ENCODE results near the gene UEVLD. TPM values are rescaled to one million over a fixed set of nuclear protein-coding genes. Genes with fewer than 3 reads are reported as not detected.

Gene UEVLD
- 10.1 TPM for total RNA-seq
- polyA plus RNA-seq, result 8.5 TPM
- long read RNA-seq, donor 1, result 0 reads
- long read RNA-seq, donor 2, result 0 reads
- long read RNA-seq, donor 3, full-length matches to known transcripts, result 4 of 9 reads
- long read RNA-seq, donor 3, partial matches to known transcripts, result 5 of 9 reads
- long read RNA-seq, donor 3, other reads (novel, unspliced or antisense), result 0 of 9 reads
- long read RNA-seq, donor 4, full-length matches to known transcripts, result 3 of 3 reads
- long read RNA-seq, donor 4, partial matches to known transcripts, result 0 of 3 reads
- long read RNA-seq, donor 4, other reads (novel, unspliced or antisense), result 0 of 3 reads
- long read RNA-seq, donor 5, result 0 reads
- long read RNA-seq, donor 6, full-length matches to known transcripts, result 3 of 3 reads
- long read RNA-seq, donor 6, partial matches to known transcripts, result 0 of 3 reads
- long read RNA-seq, donor 6, other reads (novel, unspliced or antisense), result 0 of 3 reads
- long read RNA-seq, donor 7, full-length matches to known transcripts, result 2 of 2 reads
- long read RNA-seq, donor 7, partial matches to known transcripts, result 0 of 2 reads
- long read RNA-seq, donor 7, other reads (novel, unspliced or antisense), result 0 of 2 reads
- long read RNA-seq, donor 8, full-length matches to known transcripts, result 3 of 3 reads
- long read RNA-seq, donor 8, partial matches to known transcripts, result 0 of 3 reads
- long read RNA-seq, donor 8, other reads (novel, unspliced or antisense), result 0 of 3 reads
- long read RNA-seq, donor 9, full-length matches to known transcripts, result 2 of 2 reads
- long read RNA-seq, donor 9, partial matches to known transcripts, result 0 of 2 reads
- long read RNA-seq, donor 9, other reads (novel, unspliced or antisense), result 0 of 2 reads
- long read RNA-seq, donor 10, result 0 reads

DNA sequence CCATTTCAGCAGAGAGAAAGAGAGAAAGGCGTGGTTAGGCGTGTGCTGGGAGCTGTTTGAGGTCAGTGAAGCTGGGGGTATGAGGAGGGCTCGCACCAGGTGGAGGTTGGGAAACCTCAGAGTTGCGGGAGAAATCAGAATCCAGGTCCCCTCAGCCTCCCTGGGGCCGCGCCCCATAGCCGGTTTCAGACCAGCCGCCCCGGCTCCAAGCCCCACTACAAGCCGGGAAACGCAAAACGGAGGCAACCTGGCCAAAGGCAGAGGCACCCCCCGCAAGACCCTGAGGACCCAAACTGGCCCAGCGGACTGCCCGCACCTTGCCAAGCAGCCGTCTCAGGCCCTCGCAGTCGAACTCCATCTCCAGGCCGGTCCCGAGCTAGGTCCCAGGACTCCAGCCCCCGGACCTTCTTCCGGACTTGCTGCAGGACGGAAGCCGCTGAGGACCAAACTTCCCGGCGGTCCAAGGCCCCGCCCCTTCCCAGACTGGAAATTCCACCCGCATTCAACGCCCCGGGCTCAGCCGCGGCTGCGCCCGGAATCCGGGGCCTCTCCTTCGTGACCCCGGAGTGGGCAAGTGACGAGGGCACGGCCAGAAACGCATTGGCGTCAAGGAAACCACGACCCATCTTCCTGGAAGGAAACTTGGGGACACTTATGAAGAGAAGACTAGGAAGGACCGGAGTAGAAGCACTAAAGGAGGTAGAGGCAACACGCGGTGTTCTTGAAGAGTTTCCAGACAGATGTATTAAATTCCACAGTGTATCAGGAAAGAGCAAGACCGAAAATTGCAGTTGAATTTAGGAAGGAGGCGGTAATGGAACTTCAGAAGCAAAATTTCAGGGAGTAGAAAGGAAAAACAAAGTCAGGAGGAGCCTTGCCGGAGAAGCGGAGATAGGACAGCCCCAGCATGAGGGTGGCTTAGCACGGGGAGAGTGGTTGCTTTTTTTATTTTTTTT lies at the start of gene UEVLD:
TSS of gene UEVLD (minus strand) at position 438 of the 956 bp plus-strand sequence. CDS start at position 358, 80 bp downstream.
- H3K27ac ChIP-seq (ENCODE audit: low read depth in 1 of 2, low read length in 1 of 2), result peak within 1 kb of the TSS; percentile 37 to 63
- H3K4me1 ChIP-seq (ENCODE audit: control insufficient read depth in 2 of 2, insufficient read depth in 2 of 2, low read length in 2 of 2), result peaks cover 4 to 7% of the 10 kb centered on the region in 2 donors
- peaks cover 0 to 6% of the 10 kb centered on the region in 2 donors for H3K27me3 ChIP-seq (ENCODE audit: control insufficient read depth in 2 of 2, insufficient read depth in 1 of 2, low read length in 1 of 2)
- H3K36me3 ChIP-seq (ENCODE audit: control insufficient read depth in 2 of 2, insufficient read depth in 2 of 2, low read length in 1 of 2), result no peaks in the 10 kb centered on the region
- peak within 1 kb of the TSS; percentile 78 to 94 for H3K4me3 ChIP-seq (ENCODE audit: low read length in 2 of 2)
- 7% methylated on average over 50 of the region's 50 CpGs for WGBS
- no peaks in the 10 kb centered on the region for H3K9me3 ChIP-seq (ENCODE audit: control insufficient read depth in 2 of 2, insufficient read depth in 1 of 2, low read length in 1 of 2)
- DNase-seq (ENCODE audit: low read depth in 6 of 9, low spot score in 9 of 9), result peak; percentile 13 to 70 (median 34)

DNA sequence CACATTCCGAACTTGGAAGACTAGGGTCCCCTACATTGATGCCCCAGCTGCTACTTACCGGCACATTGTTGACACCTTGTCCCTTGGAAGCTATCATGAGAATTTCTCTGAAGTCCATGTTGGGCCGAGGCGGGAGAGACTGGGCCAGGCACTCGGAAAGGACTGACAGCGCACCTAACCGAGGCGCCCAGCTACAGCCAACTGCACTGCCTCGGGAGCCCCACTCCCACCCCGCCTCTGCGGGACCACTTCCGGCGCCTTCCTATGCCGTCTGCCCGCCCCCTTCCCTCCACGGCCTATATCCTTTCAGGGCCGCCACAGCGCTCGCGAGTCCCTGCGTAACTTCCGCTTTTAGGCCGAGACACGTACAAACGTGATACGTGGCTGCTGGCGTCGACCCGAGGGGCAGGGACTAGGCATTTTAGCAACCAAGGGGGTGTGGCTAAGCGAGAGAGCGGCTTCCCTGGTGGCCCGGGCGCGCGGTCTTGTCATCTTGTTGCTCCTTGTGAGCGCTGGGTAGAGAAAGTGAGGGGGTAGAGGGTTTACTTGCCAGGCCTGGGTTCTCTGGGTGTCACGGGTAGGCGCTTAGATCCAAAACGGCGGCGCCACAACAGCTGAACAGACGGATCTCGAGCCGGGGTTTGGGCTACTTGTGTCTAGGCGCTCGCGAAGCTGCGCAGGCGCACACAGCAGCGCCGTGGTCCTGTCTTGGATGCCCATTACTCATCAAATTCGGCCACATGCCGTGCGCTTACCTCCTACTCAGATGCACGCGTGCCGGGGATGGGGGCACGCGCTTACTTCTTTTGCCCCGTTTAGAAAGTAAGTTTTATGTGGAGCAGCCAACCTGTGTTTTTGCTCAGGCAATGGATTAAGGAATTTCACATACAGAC lies 45.9 kb upstream of the UEVLD start, which contains the start of gene SPTY2D1:
TSS of gene SPTY2D1 (minus strand) at position 203 of the 893 bp plus-strand sequence. CDS start at position 118, 85 bp downstream.
- H3K4me3 ChIP-seq (ENCODE audit: low read length in 2 of 2), result peak within 1 kb of the TSS; percentile 67 to 72
- H3K4me1 ChIP-seq (ENCODE audit: control insufficient read depth in 2 of 2, insufficient read depth in 2 of 2, low read length in 2 of 2), result peaks cover 5 to 10% of the 10 kb centered on the region in 2 donors
- under 1% methylated on average over 60 of the region's 60 CpGs for WGBS
- peak; percentile 93 to 99 (median 97) for DNase-seq (ENCODE audit: low read depth in 6 of 9, low spot score in 9 of 9)
- H3K36me3 ChIP-seq (ENCODE audit: control insufficient read depth in 2 of 2, insufficient read depth in 2 of 2, low read length in 1 of 2), result no peaks in the 10 kb centered on the region
- H3K27ac ChIP-seq (ENCODE audit: low read depth in 1 of 2, low read length in 1 of 2), result peak within 1 kb of the TSS; percentile 97
- no peaks in the 10 kb centered on the region for H3K9me3 ChIP-seq (ENCODE audit: control insufficient read depth in 2 of 2, insufficient read depth in 1 of 2, low read length in 1 of 2)
- no peaks in the 10 kb centered on the region for H3K27me3 ChIP-seq (ENCODE audit: control insufficient read depth in 2 of 2, insufficient read depth in 1 of 2, low read length in 1 of 2)

DNA sequence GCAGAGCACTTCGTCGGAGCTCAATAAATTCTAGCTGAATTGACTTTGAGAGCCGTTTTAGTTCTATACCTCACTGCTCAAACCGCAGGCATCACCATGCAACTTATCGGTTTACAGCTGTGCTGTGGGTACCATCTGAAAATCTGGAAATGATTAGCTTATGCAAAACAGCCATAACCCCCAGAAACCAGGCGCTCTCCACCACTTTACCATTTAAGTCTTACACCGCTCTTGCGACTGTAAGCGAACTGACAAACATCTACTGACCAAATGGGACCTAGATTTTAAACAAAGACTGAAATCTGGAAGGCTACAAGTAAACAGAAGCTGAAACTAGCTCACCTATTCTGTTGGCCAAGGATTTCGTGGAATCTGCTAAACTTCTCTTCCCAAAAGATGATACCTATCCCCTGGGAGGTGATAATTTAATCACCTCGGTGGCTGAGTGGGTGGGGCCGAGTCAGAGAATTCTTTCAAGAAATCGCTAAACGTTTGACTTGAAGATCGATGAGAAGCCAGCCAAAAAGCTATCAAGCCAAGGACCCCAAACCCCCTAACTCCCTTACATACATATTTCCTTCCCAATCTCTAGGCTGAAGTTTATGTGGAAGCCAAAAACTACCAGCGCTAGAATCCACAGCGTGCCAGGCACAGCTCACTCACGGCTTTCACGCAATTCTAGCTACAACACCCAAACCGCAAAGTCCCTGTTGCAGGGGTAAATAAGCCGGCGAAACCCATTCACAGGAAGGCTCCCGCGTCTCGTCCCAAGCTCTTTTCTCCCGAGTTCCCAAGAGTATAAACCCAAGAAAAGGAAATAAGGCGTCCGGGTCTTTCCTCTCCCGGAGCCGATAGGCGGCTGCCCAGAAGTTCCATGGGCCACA lies 45.0 kb upstream of the UEVLD start:
- H3K27me3 ChIP-seq (ENCODE audit: control insufficient read depth in 2 of 2, insufficient read depth in 1 of 2, low read length in 1 of 2), result no peaks in the 10 kb centered on the region
- no peaks in the 10 kb centered on the region for H3K36me3 ChIP-seq (ENCODE audit: control insufficient read depth in 2 of 2, insufficient read depth in 2 of 2, low read length in 1 of 2)
- H3K4me1 ChIP-seq (ENCODE audit: control insufficient read depth in 2 of 2, insufficient read depth in 2 of 2, low read length in 2 of 2), result peaks cover 5 to 10% of the 10 kb centered on the region in 2 donors
- H3K27ac ChIP-seq (ENCODE audit: low read depth in 1 of 2, low read length in 1 of 2), result peak overlapping the region; percentile 74 to 80
- no peaks in the 10 kb centered on the region for H3K9me3 ChIP-seq (ENCODE audit: control insufficient read depth in 2 of 2, insufficient read depth in 1 of 2, low read length in 1 of 2)
- H3K4me3 ChIP-seq (ENCODE audit: low read length in 2 of 2), result peak overlapping the region; percentile 67 to 72
- WGBS, result 11% methylated on average over 31 of the region's 31 CpGs
- peak in 3 of 9 donors; percentile 1 to 25 (median 1) for DNase-seq (ENCODE audit: low read depth in 6 of 9, low spot score in 9 of 9)

DNA sequence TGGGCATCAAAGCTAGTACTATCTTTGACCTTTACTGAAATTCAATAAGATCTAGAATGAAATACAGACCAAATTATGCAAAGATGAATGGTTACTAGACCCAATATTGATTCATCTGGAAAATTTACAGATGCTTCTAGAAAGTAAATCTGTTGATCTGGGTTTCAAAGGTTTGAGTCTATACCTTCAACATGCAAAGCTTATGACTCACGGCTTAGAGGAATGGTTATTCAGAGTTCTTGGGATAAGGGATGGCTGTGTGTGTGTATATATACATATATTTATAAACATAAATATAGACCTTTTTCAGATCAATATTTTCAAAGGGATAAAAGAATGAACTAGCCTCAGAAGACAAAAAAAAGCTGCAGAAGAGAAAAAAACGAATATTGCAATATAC lies 44.3 kb upstream of the UEVLD start:
- Histone ChIP-seq H3K27ac (ENCODE audit: low read depth in 1 of 2, low read length in 1 of 2) (no peak overlapping the region), H3K9me3 (ENCODE audit: control insufficient read depth in 2 of 2, insufficient read depth in 1 of 2, low read length in 1 of 2) (no peaks in the 10 kb centered on the region), H3K4me1 (ENCODE audit: control insufficient read depth in 2 of 2, insufficient read depth in 2 of 2, low read length in 2 of 2) (peaks cover 5 to 10% of the 10 kb centered on the region in 2 donors), H3K4me3 (ENCODE audit: low read length in 2 of 2) (peak overlapping the region in 1 of 2 donors; percentile 67), H3K27me3 (ENCODE audit: control insufficient read depth in 2 of 2, insufficient read depth in 1 of 2, low read length in 1 of 2) (no peaks in the 10 kb centered on the region), H3K36me3 (ENCODE audit: control insufficient read depth in 2 of 2, insufficient read depth in 2 of 2, low read length in 1 of 2) (no peaks in the 10 kb centered on the region)
- 65% methylated on average over 2 of the region's 2 CpGs for WGBS
- DNase-seq (ENCODE audit: low read depth in 6 of 9, low spot score in 9 of 9), result no peak

DNA sequence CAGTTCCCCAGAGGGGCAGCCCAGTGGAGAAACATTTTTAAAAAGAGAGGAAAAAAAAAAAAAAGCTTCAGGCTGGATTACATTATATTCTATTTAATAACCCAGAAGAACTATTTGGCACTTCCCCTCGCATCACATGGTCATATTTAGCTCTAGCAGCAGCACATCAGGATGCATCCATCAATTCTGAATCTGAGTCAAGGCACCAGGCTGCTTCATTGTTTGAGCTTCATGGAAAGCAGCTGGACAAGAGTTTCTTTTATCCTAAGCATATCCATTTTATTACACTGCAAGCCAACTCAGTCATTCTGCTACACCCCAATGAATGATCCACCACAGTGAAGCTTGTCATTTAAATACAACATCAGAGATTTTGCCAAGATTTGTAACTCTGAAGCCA lies 35.6 kb upstream of the UEVLD start:
- H3K36me3 ChIP-seq (ENCODE audit: control insufficient read depth in 2 of 2, insufficient read depth in 2 of 2, low read length in 1 of 2), result no peaks in the 10 kb centered on the region
- H3K4me1 ChIP-seq (ENCODE audit: control insufficient read depth in 2 of 2, insufficient read depth in 2 of 2, low read length in 2 of 2), result no peaks in the 10 kb centered on the region
- H3K4me3 ChIP-seq (ENCODE audit: low read length in 2 of 2), result no peak overlapping the region
- H3K27me3 ChIP-seq (ENCODE audit: control insufficient read depth in 2 of 2, insufficient read depth in 1 of 2, low read length in 1 of 2), result no peaks in the 10 kb centered on the region
- DNase-seq (ENCODE audit: low read depth in 6 of 9, low spot score in 9 of 9), result no peak
- H3K9me3 ChIP-seq (ENCODE audit: control insufficient read depth in 2 of 2, insufficient read depth in 1 of 2, low read length in 1 of 2), result peaks cover 0 to 3% of the 10 kb centered on the region in 2 donors
- 92% methylated on average over 1 of the region's 1 CpG for WGBS
- no peak overlapping the region for H3K27ac ChIP-seq (ENCODE audit: low read depth in 1 of 2, low read length in 1 of 2)

DNA sequence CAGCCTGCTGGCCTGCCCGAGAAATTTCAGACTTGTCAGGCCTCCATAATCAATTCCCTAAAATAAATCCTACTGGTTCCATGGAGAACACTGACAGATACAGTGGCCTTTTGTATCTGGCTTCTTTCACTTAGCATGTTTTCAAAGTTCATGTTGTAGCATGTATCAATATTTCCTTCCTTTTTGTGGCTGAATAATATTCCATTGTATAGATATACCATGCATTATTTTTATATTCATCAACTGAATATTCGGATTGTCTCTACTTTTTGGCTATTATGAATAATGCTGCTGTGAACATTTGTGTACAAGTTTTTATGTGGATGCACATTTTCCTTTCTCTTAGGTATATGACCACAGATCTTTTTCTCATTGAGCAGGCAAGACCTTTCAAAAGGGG lies 35.2 kb upstream of the UEVLD start:
- Histone ChIP-seq H3K36me3 (ENCODE audit: control insufficient read depth in 2 of 2, insufficient read depth in 2 of 2, low read length in 1 of 2) (no peaks in the 10 kb centered on the region), H3K4me1 (ENCODE audit: control insufficient read depth in 2 of 2, insufficient read depth in 2 of 2, low read length in 2 of 2) (no peaks in the 10 kb centered on the region), H3K4me3 (ENCODE audit: low read length in 2 of 2) (no peak overlapping the region), H3K9me3 (ENCODE audit: control insufficient read depth in 2 of 2, insufficient read depth in 1 of 2, low read length in 1 of 2) (peaks cover 0 to 3% of the 10 kb centered on the region in 2 donors), H3K27ac (ENCODE audit: low read depth in 1 of 2, low read length in 1 of 2) (no peak overlapping the region), H3K27me3 (ENCODE audit: control insufficient read depth in 2 of 2, insufficient read depth in 1 of 2, low read length in 1 of 2) (no peaks in the 10 kb centered on the region)
- 99% methylated on average over 2 of the region's 2 CpGs for WGBS
- no peak for DNase-seq (ENCODE audit: low read depth in 6 of 9, low spot score in 9 of 9)

DNA sequence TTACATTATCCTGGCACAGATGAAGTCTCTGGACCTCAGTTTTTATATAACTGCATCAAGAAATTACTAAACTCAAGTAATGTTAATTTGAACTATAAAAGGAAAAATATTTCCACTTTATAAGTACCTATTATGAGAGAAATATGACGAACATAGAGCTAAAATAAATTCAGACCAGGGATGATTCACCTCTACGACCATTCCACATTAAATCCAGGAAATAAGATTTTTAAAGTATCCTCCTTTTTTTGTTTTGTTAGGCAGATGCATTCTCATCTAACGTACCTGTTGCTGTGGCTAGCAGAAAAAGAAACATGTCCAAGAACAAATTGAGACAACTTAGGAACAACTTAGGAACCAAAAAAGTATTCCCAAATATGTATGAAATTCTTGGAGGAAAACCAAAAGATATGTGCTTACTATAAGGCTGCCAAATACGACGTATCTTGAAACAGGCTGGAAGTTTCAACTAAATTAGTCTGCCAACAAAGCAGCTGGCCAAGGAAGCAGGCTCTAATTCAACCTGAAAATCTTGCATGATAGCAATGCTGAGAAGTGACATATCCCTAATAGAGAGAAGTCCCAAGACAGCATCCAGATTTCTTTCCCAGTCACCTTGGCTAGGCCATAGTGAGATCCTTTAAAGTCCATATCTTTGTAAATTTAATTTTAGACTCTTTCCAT lies 29.9 kb upstream of the UEVLD start:
- H3K36me3 ChIP-seq (ENCODE audit: control insufficient read depth in 2 of 2, insufficient read depth in 2 of 2, low read length in 1 of 2), result peaks cover 19 to 20% of the 10 kb centered on the region in 2 donors
- DNase-seq (ENCODE audit: low read depth in 6 of 9, low spot score in 9 of 9), result no peak
- H3K4me3 ChIP-seq (ENCODE audit: low read length in 2 of 2), result no peak overlapping the region
- peaks cover 0 to under 1% of the 10 kb centered on the region in 2 donors for H3K9me3 ChIP-seq (ENCODE audit: control insufficient read depth in 2 of 2, insufficient read depth in 1 of 2, low read length in 1 of 2)
- no peak overlapping the region for H3K27ac ChIP-seq (ENCODE audit: low read depth in 1 of 2, low read length in 1 of 2)
- WGBS, result 45% methylated on average over 5 of the region's 5 CpGs
- peaks cover 3 to 5% of the 10 kb centered on the region in 2 donors for H3K4me1 ChIP-seq (ENCODE audit: control insufficient read depth in 2 of 2, insufficient read depth in 2 of 2, low read length in 2 of 2)
- H3K27me3 ChIP-seq (ENCODE audit: control insufficient read depth in 2 of 2, insufficient read depth in 1 of 2, low read length in 1 of 2), result no peaks in the 10 kb centered on the region
